HEK293 (cell line): ENCODE data around the gene SEC11A.
A peak's percentile ranks its signal among the peaks of the same experiment; 100 is the strongest.
"Not testable (repeated sequence)": the region's sequence is repeated elsewhere in the genome, so short reads cannot be mapped to it uniquely, and the experiment has no call there.

Source experiments
- CTCF ChIA-PET: fragments of 350-600 bp; formaldehyde crosslinking; extraction: SDS; loops from one replicate; lab custom pipeline; 2021; ENCODE audit warnings: antibody characterized with exemption; lab: Yijun Ruan, JAX
- POLR2A ChIA-PET: fragments of 300-600 bp; formaldehyde crosslinking; extraction: SDS; loops from one replicate; lab custom pipeline; 2020; ENCODE audit warnings: antibody characterized with exemption, inconsistent platforms; lab: Yijun Ruan, JAX
- H3K27ac ChIP-seq: fragments of 200-500 bp; sonication (Bioruptor generic); 2 replicates; pipeline ENCODE4 v1.5.1; 2014; ENCODE audit warnings: low read depth, low read length, control low read depth, inconsistent platforms; ENCODE audit errors: extremely low read depth
- H3K36me3 ChIP-seq, 2 experiments: fragments of 200-500 bp in 1 of 2; sonication (Bioruptor generic) in 1 of 2; 1 replicate in 1 of 2; 2 replicates in 1 of 2; pipeline ENCODE4 v1.5.1; 2014 to 2017; ENCODE audit warnings: inconsistent platforms in 2 of 2, low read length in 2 of 2; ENCODE audit not compliant: control insufficient read depth in 2 of 2, insufficient read depth in 1 of 2
- H3K4me1 ChIP-seq: fragments of 200-500 bp; sonication (Bioruptor generic); 2 replicates; pipeline ENCODE4 v1.5.1; 2014; ENCODE audit warnings: mild to moderate bottlenecking, low read length, inconsistent platforms; ENCODE audit not compliant: control insufficient read depth, insufficient read depth
- H3K4me3 ChIP-seq: 2 replicates; pipeline ENCODE4 v1.5.1; 2011; ENCODE audit warnings: low read depth, mild to moderate bottlenecking, control low read depth, low read length, moderate library complexity
- H3K9me3 ChIP-seq: fragments of 200-500 bp; sonication (Bioruptor generic); 2 replicates; pipeline ENCODE4 v1.5.1; 2014; ENCODE audit warnings: low read depth, low read length, inconsistent platforms; ENCODE audit not compliant: control insufficient read depth, insufficient read depth
- AEBP2 ChIP-seq: fragments of 450-650 bp; formaldehyde crosslinking; IDR thresholded peaks from 2 replicates; pipeline ENCODE4 v1.5.1; 2016; ENCODE audit warnings: missing biosample characterization, missing genetic modification characterization, borderline replicate concordance
- EGR2 ChIP-seq: fragments of 450-650 bp; formaldehyde crosslinking; IDR thresholded peaks from 2 replicates; pipeline ENCODE4 v1.5.1; 2016; ENCODE audit warnings: low read depth, missing biosample characterization, missing genetic modification characterization
- PRDM1 ChIP-seq: fragments of 450-650 bp; formaldehyde crosslinking; IDR thresholded peaks from 2 replicates; pipeline ENCODE4; 2016; ENCODE audit warnings: missing biosample characterization, missing genetic modification characterization
- RBAK ChIP-seq: fragments of 450-650 bp; formaldehyde crosslinking; IDR thresholded peaks from 2 replicates; pipeline ENCODE4 v1.5.1; 2016; ENCODE audit warnings: missing biosample characterization, missing genetic modification characterization
- ZNF121 ChIP-seq: fragments of 450-650 bp; formaldehyde crosslinking; IDR thresholded peaks from 2 replicates; pipeline ENCODE4 v1.5.1; 2016; ENCODE audit warnings: missing biosample characterization, missing genetic modification characterization
- ZNF140 ChIP-seq: fragments of 450-650 bp; formaldehyde crosslinking; IDR thresholded peaks from 2 replicates; pipeline ENCODE4 v1.5.1; 2016; ENCODE audit warnings: missing biosample characterization, missing genetic modification characterization
- ZNF18 ChIP-seq: fragments of 450-650 bp; formaldehyde crosslinking; IDR thresholded peaks from 2 replicates; pipeline ENCODE4 v1.5.1; 2016; ENCODE audit warnings: missing biosample characterization, missing genetic modification characterization
- ZNF19 ChIP-seq: fragments of 450-650 bp; formaldehyde crosslinking; IDR thresholded peaks from 2 replicates; pipeline ENCODE4; 2016; ENCODE audit warnings: missing biosample characterization, missing genetic modification characterization, low read depth
- ZNF266 ChIP-seq: fragments of 450-650 bp; formaldehyde crosslinking; IDR thresholded peaks from 2 replicates; pipeline ENCODE4 v1.5.1; 2016; ENCODE audit warnings: missing biosample characterization, missing genetic modification characterization, low read depth
- ZNF37A ChIP-seq: fragments of 450-650 bp; IDR thresholded peaks from 2 replicates; pipeline ENCODE4 v1.5.1; 2018; ENCODE audit warnings: missing biosample characterization, missing genetic modification characterization
- ZNF544 ChIP-seq: fragments of 450-650 bp; formaldehyde crosslinking; IDR thresholded peaks from 2 replicates; pipeline ENCODE4 v1.5.0; 2017; ENCODE audit warnings: missing biosample characterization, missing genetic modification characterization
- ZNF560 ChIP-seq: fragments of 450-650 bp; formaldehyde crosslinking; IDR thresholded peaks from 2 replicates; pipeline ENCODE4 v1.5.1; 2017; ENCODE audit warnings: missing biosample characterization, missing genetic modification characterization, borderline replicate concordance
- ZNF585B ChIP-seq: fragments of 450-650 bp; formaldehyde crosslinking; IDR thresholded peaks from 2 replicates; pipeline ENCODE4 v1.5.1; 2016; ENCODE audit warnings: missing biosample characterization, missing genetic modification characterization

SEC11A gene

GRCh38 chr15:84699538-84700191 lies 16.3 kb downstream of the SEC11A start:
- peaks cover 0 to 14% of the 10 kb centered on the region in 2 experiments; a peak in 2 of 3 replicates for H3K36me3 ChIP-seq
- H3K27ac ChIP-seq = no peak overlapping the region
- TF ChIP-seq ZNF121 (tag by site-specific recombination) = peak; percentile 68; the same call in 1 of the 2 replicates
- TF ChIP-seq ZNF19 (tag by site-specific recombination) = no peak
- H3K4me1 ChIP-seq = no peaks in the 10 kb centered on the region
- H3K9me3 ChIP-seq = no peaks in the 10 kb centered on the region
- ChIA-PET POLR2A (no interaction called here), CTCF (interaction anchor here (0.7 to 1.2 kb wide), 2 partner anchors 14 to 41 kb away, joined by 3 to 5 read pairs; no protein-coding TSS in a partner anchor)
- no peak overlapping the region for H3K4me3 ChIP-seq

GRCh38 chr15:84697236-84697990 lies 18.5 kb downstream of the SEC11A start:
- Histone ChIP-seq H3K4me1 (no peaks in the 10 kb centered on the region), H3K27ac (no peak overlapping the region), H3K36me3 (no peaks in the 10 kb centered on the region; a peak in 1 of 3 replicates), H3K9me3 (no peaks in the 10 kb centered on the region), H3K4me3 (no peak overlapping the region)
- TF ChIP-seq ZNF37A (no peak), PRDM1 (tag by site-specific recombination) (peak; percentile 46; the same call in 1 of the 2 replicates)
- POLR2A ChIA-PET = interaction anchor here (0.8 to 2.9 kb wide), 2 partner anchors 9 to 19 kb away, joined by 8 to 11 read pairs; partner anchors contain the start of gene SEC11A
- CTCF ChIA-PET = interaction anchor here (0.6 to 1.2 kb wide), 6 partner anchors 12 to 733 kb away, joined by 3 to 6 read pairs (median 3); no protein-coding TSS in a partner anchor

GRCh38 chr15:84696757-84697156 lies 19.2 kb downstream of the SEC11A start:
- Histone ChIP-seq H3K4me1 (no peaks in the 10 kb centered on the region), H3K9me3 (no peaks in the 10 kb centered on the region), H3K4me3 (no peak overlapping the region), H3K36me3 (no peaks in the 10 kb centered on the region; a peak in 1 of 3 replicates), H3K27ac (no peak overlapping the region)
- ChIA-PET POLR2A (interaction anchor here (2.9 kb wide), 1 partner anchor 20 kb away, joined by 11 read pairs; the partner anchor contains the start of gene SEC11A), CTCF (interaction anchor here (0.7 to 1.2 kb wide), 2 partner anchors 13 to 141 kb away, joined by 3 read pairs; no protein-coding TSS in a partner anchor)
- no peak for TF ChIP-seq RBAK (tag by site-specific recombination)
- peak; percentile 81 for TF ChIP-seq ZNF121 (tag by site-specific recombination)
- TF ChIP-seq EGR2 (tag by site-specific recombination) = no peak
- no peak for TF ChIP-seq AEBP2 (tag by site-specific recombination)

- H3K4me3 ChIP-seq = no peak overlapping the region
- H3K36me3 ChIP-seq = peaks cover 35 to 46% of the 10 kb centered on the region in 2 experiments
- POLR2A ChIA-PET = no interaction called here
- no peak overlapping the region for H3K27ac ChIP-seq
- CTCF ChIA-PET = no interaction called here
- H3K4me1 ChIP-seq = no peaks in the 10 kb centered on the region
- no peaks in the 10 kb centered on the region for H3K9me3 ChIP-seq
- TF ChIP-seq ZNF585B (tag by site-specific recombination) (peak; percentile 78), ZNF266 (tag by site-specific recombination) (no peak)
- TF ChIP-seq, all 188 proteins: peak for 1
These were observed 25.6 kb downstream of the SEC11A start for GRCh38 chr15:84690342-84690741.

GRCh38 chr15:84689858-84690257 lies 26.1 kb downstream of the SEC11A start:
- Histone ChIP-seq H3K27ac (no peak overlapping the region), H3K36me3 (peaks cover 35 to 51% of the 10 kb centered on the region in 2 experiments)
- POLR2A ChIA-PET = no interaction called here

GRCh38 chr15:84686446-84686845 lies 29.5 kb downstream of the SEC11A start:
- H3K4me1 ChIP-seq, H3K27ac ChIP-seq, H3K9me3 ChIP-seq, CTCF ChIA-PET, H3K4me3 ChIP-seq: not testable (repeated sequence)
- H3K36me3 ChIP-seq = peaks cover 48 to 70% of the 10 kb centered on the region in 2 experiments
- POLR2A ChIA-PET = interaction anchor here (0.6 kb wide), 1 partner anchor 28 kb away, joined by 4 read pairs; the partner anchor contains the start of gene NMB

More at GRCh38 chr15:84689858-84690257, 26.1 kb downstream of the SEC11A start:
- Histone ChIP-seq H3K4me3 (no peak overlapping the region), H3K9me3 (no peaks in the 10 kb centered on the region), H3K4me1 (no peaks in the 10 kb centered on the region)
- TF ChIP-seq ZNF121 (tag by site-specific recombination) = peak; percentile 87
- TF ChIP-seq ZNF140 (tag by site-specific recombination) = no peak
- no peak for TF ChIP-seq ZNF544 (tag by site-specific recombination)
- TF ChIP-seq ZNF18 (tag by site-specific recombination) = no peak
- no peak for TF ChIP-seq ZNF560
- CTCF ChIA-PET = interaction anchor here (1.1 kb wide), 1 partner anchor 119 kb away, joined by 4 read pairs; no protein-coding TSS in a partner anchor
